ENCODE measurements around the gene SLC38A9.

DNA sequence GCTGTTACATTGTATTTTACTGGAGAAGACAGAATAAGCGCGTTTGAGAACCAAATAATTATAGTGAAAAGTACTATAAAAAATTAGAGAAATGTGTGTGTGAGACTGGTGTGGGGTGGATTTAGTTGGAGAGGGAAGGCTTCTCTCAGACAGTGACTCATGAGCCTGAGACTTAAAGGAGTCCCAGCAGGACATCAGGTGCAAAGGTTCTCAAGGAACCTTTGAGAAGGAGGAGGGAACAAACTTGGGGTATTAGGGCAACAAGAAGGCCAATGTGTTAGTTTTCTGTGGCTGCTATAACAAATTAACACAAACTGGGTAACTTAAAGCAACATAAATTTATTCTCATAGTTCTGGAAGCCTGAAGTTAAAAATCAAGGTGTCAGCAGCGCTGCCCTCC is 30.7 kb upstream of the SLC38A9 start:
- TF ChIP-seq, protein P1, sequence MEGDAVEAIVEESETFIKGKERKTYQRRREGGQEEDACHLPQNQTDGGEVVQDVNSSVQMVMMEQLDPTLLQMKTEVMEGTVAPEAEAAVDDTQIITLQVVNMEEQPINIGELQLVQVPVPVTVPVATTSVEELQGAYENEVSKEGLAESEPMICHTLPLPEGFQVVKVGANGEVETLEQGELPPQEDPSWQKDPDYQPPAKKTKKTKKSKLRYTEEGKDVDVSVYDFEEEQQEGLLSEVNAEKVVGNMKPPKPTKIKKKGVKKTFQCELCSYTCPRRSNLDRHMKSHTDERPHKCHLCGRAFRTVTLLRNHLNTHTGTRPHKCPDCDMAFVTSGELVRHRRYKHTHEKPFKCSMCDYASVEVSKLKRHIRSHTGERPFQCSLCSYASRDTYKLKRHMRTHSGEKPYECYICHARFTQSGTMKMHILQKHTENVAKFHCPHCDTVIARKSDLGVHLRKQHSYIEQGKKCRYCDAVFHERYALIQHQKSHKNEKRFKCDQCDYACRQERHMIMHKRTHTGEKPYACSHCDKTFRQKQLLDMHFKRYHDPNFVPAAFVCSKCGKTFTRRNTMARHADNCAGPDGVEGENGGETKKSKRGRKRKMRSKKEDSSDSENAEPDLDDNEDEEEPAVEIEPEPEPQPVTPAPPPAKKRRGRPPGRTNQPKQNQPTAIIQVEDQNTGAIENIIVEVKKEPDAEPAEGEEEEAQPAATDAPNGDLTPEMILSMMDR (IDR thresholded peaks at IDR 0.05): no peak
- TF ChIP-seq ZFX (IDR thresholded peaks at IDR 0.05; ENCODE audit: borderline replicate concordance): no peak
